HG02610 (cell line): ENCODE measurements around the gene METTL25B.
"Not testable (repeated sequence)": the region's sequence is repeated elsewhere in the genome, so short reads cannot be mapped to it uniquely, and the experiment has no call there.

Experiments used
- ATAC-seq: cut with Tn5 transposase; IDR thresholded peaks from one replicate; pipeline ENCODE4 v1.9.1; 2021; ENCODE audit warnings: mild to moderate bottlenecking, moderate library complexity; ENCODE audit not compliant: unreplicated experiment

Gene METTL25B

DNA sequence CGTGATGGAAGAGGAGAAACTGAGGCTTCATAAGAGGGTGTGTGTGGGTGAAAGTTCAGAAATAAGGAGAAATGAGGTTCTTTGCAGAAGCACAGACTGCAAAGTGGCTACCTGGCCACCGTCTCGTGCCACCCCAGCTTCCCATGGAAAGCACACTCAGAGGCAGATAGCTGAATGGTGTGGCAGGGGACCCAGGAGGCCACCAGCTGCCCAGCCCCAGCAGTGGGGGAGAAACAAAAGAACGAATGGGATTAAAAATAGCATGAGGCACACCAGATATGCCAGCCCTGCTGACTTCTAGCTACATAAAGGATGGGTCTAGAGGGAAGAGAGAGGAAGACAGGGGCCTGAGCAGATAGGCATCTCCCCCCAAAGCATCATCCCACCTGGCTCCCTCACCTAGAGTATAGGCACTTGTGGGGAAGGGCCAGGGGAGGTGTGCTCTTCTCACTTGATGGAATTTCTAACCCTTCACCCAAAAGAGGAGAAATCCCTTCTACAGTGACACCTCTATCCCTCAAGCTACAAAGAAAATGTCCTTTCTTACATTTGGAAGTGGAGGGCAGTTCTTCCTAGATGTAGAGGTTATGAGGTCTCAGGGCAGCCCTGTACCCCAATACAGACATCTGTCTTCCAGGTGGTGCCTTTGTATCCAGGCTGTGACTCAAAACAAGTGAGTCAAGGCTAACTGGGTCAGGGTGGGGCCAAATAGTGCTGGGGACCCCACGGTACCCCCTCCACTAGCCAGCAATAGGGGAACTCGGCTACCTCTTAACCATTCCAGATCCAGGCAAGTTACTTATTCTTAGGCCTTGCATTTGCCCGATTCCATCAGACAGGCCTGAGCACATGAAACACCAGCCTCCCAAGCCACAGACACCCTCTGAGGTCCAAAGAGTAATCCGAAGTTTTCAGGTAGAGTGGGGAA lies 19.7 kb downstream of the METTL25B start:
- ATAC-seq = no peak

DNA sequence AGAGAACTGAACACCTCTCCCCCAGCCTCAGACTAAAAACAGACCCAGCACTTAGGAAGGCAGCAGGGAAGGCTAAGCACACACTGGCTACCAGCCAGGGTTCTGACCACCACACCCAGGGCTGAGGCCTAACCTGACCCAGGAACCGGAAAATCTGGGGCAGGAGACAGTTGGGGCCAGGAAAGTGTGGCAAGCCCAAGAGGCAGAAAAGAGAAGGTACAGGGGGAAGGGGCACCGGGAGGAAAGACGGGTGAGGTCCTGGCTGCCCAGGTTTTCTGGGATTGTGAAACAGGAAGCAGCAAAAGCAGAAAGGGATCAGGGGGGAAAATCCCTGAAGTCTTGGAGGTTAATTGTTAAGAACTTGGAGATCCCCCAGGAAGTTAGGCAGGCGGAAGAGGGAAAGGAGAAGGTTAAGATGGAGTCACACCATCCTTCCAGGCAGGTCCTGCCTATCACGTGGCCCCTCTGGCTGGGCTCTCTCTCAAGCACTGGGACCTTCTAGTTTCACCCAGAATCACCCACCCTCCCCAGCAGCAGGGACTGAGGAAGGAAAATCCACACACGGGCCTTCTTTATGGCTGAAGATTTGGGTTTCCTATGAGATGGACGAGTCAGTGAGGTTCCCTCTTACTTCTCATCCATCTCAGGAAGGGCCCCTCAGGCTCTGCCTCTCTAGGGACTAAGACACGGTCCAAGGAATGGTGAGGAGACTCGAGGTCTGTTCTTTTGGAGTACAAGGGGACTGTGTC lies 20.6 kb downstream of the METTL25B start:
- ATAC-seq = no peak

DNA sequence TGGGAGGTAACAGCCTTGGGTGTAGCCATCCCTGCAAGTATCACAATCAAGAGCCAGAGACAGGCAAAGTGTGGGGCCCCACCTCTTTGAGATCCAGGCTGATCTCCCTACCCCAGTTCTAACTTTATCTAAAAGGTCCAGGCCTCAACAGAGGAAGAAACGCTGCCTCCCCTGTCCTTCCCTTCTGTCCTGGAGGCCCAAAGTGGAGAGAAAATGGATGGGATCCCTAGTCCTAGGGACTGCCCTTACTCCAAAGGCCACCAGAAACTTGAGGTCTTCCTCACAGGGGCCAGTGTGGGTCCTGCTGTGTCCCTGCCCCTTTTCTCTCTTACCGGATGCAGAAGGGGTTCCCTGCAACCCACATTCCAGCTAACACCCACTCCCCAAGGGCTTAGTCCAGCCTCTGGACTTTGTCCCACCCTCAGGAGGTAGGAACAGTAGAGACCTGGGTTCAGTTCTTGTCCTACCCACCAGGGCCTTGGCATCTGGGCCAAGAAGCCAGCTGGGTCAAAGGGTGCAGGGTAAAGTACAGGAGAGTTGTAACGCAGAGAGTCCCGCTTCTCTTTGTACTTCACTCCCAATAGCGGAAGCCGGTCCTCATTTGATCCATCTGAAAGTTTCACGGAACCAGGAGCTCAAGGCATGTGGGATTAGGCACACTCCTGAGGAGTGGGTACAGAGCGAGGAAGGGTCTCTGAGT lies 21.3 kb downstream of the METTL25B start:
- ATAC-seq = no peak

DNA sequence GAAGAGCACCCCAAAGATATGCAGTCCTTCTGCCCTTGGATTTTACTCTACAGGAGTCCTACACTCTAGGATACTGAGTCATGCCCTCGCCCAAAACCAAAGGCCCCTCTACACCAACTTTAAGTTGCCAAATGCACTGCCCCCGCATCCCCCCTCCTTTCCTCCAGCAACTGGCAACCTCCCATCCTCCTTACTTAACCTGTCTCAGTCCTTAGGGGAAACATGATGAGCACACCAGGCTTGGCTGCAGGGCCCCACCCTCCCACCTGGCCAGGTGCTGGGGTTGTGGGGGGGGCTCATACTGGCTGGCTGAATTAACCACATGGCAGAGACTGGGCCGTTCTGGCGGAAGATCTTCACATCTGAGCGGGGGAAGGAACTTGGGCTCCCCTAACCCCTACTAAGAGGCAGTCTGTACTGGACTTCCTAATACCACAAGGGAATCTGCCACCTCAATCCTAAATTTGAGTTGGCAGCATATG lies 22.0 kb downstream of the METTL25B start:
- ATAC-seq = no peak

DNA sequence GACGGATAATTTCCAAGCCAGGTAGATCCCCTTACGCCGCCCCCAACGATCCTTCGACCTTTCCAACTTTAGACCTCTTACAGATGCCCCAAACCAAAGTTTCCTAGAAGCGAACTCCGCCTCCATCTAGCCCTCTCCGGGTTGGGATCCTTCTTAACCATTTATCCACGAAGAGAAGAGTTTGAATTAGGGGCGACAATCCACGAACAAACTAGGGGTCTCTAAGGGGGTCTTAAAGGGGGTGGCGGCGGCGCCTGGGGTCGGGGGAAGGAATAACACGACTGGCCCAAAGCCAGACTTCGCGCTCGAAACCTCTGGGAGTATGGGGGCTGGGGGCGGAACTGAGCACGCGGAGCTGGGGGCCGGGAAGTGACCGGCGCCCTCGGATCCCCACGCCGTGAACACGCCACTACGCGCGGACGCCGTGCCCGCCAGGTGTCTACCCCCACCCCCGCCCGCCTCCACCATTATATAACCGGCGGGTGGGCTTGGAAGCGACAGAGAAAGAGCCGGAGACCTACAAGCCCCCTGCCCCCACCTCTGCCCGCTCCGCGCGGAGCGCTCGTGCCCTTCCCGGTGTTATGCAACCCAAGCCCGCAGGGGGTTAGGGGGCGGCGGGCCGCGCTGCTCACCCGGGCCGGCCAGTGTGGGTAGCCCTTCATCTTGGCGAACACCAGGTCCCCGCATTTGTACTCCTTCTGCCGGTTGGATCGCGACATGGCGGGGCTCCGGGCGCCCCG lies 22.6 kb downstream of the METTL25B start:
- peak; percentile 12 for ATAC-seq

DNA sequence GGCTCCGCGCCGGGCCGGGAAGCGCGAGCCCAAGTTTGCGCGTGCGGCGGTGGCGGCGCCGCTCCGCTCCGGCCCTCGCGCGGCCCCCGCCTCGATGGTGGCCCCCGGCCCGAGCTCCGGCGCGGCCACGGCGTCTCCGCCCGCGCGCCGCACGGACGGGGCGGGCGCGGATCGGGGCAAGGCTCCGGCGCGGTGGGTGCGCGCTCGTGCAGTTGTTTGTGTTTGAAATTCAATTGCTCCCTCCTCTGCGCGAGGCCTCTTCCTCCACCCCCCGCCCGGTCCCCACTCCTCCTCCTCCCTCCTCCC lies 23.1 kb downstream of the METTL25B start, which contains the start of gene HDGF:
HDGF (minus strand) TSS at position 225 of the 306 bp plus-strand sequence. CDS start 246 bp downstream, outside the sequence.
- ATAC-seq = no peak

DNA sequence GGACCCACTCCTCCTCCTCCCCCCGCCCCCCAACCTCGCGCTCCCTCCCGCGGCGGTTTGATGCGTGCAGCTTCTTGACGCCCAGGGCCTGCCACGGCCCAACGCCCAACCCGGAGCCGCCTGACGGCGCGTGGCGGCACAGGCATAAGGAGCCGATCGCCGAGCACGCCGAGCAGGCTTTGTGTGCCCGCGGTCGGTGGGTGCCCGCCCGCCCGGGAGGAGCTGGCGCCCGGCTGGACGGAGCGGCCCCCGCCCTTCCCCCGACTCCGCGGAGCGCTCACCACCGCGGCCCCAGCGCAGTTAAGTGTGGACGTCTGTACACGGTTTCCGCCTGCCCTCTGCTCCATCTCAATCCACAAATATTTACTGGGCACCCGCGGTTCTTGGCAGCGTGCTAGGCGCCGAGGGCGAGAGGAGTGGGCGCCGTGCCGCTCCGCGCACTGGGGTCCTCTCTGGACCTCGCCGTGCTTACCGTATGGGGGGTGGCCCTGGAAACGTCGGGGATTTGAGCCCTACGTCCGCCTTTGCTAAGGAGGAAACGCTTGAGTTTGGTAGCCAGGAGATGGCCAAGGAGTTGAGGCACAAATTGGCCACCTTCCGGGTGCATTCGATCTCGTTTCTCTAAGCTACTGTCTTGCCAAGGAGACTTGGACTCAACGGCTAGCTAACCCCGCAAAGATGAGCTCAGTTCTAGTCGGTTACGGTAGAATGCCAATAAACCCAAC lies 23.6 kb downstream of the METTL25B start:
- peak; percentile 55 for ATAC-seq

DNA sequence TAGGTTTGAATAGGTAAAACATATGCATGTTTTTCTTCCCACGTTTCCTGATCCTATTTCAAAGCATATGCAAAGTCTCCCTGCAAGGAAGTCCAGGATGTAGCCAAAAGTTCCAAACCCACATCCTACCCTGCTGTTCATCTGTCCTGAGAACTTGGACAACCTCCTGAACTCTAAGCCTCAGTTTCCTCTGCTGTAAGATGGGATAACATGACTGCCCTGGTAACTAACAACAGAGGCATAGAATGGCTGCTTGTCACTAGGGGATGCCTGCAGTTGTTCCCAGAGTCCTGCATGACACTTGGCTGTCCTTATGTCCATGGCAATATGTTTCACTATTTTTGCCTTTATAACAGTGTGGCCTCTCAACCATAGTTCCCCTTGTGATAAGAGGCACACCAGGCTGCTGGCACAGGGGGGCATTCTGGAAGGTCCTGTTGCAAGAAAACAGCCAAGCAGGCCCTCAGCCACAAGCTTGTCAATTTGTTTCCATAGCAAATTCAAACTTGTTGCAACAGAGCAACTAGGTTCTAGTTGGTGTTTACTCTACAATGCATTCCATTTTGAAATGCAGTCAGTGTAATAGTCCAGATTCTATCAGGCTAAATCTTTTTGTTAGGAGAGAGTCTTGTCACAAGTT lies 24.7 kb downstream of the METTL25B start:
- ATAC-seq = no peak

DNA sequence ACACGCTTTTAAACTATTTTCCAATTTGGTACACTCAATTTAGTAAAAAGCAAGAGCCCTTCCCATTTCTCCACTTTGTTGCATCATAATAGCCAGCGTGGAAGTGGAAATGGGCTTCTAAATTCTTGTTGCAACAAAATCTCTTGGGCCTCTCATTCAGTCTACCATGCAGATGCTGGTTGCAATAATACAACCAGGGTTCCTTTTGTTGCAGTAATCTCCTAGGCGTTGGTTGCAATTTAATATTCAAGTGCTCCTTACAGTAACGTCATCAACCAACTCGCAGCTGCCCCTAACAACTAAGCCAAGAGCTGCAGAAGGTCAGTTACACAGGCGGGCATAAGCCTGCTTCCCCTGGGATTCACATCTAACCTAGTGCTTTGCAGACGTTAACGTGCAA lies 25.9 kb downstream of the METTL25B start:
- no peak for ATAC-seq

DNA sequence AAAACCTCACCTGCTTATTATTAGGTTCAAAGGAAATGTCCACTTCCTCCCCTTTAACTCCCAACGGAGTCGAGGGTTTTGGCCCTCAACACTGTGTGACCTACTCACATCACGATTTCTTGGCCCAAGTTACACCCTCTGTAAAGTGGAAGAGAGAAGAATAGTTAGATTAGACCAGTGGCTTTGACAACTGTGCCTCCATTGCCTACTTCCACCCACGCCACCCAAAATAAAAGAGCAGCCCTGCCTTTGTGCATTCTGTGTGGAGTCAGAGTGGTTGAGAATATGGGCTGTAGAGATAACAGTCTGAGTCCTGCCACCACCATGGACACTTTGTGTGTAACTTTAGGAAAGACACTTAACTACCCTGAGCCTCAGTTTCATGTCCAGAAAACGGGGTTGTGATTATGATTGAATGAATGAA lies 27.3 kb downstream of the METTL25B start:
- no peak for ATAC-seq

DNA sequence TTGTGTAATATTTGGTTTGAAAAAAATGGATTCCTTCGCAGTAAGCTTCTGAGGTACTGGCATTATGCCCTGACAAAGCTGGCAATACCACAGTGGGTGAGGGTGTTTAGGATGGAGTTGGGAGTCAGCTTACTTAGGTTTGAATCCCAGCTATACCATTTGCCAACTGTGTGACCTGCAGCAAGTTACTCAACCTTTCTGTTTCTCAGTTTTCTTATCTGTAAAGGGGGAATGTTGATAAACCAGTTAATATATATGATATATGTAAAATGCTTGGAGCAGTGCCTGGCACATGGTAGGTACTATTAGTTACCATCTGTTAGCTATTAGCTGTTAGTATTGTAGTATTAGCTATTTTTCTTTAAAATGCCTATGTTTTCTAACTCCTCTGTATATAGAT lies 28.1 kb downstream of the METTL25B start:
- no peak for ATAC-seq

DNA sequence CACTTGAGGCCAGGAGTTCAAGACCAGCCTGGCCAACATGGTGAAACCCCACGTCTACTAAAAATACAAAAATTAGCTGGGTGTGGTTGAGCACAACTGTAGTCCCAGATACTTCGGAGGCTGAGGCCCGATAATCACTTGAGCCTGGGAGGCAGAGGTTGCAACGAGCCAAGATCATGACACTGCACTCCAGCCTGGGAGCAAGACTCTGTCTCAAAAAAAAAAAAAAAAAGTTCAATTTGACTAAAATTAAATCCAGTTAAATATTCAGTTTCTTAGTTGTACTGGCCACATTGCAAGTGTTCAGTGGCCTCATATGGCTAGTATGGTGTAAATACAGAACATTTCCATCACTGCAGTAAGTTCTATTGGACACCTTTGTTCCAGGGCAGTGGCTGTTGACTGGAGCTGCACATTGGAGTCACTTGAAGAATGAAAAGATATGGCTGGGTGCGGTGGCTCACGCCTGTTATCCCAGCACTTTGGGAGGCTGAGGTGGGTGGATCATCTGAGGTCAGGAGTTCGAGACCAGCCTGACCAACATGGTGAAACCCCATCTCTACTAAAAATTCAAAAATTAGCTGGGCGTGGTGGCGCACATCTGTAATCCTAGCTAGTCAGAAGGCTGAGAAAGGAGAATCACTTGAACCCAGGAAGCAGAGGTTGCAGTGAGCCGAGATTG lies 29.4 kb downstream of the METTL25B start:
- not testable (repeated sequence) for ATAC-seq

DNA sequence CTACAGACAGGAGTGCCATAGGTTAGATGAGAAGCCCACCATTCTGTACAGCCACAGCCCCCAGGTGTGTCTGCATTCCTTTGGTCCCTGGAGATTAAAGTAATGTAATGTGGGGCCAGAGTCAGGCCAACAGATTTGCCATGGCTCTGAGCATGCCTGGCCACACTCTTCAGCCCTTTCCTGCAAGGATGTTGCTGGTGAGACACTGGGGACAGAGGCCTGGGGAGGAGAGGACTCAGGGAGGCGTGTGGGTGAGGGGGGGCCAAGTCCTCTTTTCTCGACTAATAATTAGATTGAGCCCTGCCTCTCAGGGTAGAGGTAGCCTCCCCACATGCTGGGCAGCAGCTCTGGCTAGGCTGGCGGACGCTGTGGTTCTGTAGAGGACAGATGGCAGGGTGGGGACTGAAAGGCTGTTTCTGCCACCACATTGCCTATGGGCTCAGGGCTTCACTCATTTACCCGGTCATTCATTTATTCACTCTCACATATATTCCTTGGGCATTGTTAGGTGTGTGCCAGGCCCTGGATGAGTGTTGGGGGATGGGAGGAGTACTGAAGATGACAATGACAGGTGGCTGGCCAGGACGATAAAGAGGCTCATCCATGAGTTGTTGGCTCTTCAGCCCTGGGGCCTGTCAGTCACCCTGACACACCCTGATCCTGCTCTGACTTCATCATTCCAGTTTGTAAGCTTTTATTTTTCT lies 32.0 kb downstream of the METTL25B start:
- no peak for ATAC-seq

DNA sequence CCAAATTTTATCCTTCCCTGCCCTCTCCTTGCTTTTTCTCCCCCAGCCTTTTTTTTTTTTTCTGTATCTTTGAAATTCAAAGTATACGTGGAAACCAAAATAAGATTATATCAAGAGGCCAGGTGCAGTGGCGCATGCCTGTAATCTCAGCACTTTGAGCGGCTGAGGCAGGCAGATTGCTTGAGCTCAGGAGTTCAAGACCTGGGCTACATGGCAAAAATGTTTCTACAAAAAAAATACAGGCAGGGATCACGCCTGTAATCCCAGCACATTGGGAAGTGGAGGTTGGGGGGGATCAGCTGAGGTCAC lies 32.5 kb downstream of the METTL25B start:
- no peak for ATAC-seq

DNA sequence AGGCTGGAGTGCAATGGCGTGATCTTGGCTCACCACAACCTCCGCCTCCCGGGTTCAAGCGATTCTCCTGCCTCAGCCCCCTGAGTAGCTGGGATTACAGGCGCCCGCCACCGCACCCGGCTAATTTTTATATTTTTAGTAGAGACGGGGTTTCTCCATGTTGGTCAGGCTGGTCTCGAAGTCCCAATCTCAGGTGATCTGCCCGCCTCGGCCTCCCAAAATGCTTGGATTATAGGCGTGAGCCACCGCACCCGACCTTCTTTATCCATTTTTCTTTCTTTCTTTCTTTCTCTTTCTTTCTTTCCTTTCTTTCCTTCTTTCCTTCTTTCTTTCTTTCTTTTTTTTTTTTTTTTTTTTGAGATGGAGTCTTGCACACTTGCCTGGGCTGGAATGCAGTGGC lies 36.9 kb downstream of the METTL25B start:
- ATAC-seq = not testable (repeated sequence)

DNA sequence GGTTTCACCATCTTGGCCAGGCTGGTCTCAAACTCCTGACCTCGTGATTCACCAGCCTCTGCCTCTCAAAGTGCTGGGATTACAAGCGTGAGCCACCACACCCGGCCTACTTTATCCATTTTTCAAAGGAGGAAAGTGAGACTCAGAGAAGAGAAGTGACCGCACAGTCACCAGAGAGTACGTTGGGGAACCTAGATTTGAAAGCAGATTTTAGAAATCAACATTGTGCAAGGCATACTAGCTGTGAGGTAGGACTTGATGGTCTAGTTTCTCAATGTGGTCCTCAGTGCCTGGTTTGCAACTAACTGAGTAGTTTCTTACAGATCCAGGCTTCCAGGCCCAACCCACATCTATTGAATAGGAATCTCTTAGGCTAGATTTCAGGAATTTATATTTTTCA lies 37.4 kb downstream of the METTL25B start:
- no peak for ATAC-seq

DNA sequence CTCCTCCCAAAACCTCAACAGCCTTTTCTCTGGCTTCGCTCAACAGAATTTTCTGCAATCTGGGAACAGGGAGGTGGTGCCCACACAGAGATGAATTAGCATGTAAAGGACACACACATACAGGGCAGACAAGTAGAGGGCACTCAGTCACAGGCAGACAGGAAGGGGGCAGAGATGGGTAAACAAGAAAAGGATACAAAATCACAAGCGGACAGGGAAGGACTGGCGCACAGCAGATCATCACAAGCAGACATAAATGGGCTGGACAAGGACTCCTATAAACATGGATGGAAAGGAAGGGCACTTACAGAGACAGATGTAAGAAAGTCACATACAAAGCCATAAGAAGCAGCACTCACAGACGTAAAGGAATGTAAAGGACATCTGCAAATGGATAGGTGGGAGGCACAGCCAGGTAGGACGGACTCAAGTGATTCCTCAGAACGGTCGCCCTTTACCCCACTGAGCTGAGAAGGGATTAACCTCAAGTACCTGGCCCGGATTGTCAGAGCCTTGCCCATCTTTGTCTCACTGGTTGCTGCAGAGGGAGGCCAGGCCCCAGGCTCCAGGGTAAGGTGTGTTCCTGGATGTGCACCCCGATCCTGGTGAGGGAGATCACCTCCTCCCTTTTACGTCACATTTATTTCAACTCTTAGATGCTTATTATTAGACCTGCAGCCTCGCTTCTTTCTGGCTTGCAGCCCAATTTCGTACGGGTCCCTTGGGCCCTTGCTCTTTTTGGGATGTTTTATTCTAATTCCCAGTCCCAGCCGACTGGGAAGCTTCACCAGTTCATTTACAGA lies 38.2 kb downstream of the METTL25B start:
- peak; percentile 15 for ATAC-seq
